CD8-positive, alpha-beta memory T cell (primary cell): ENCODE measurements around the gene CDH22. TPM values are rescaled to one million over a fixed set of nuclear protein-coding genes. Genes with fewer than 3 reads are reported as not detected.

Experiments
- CTCF ChIA-PET: fragments of 350-600 bp; sonication (Branson Sonifier 250); formaldehyde crosslinking; loops from one replicate; lab custom pipeline; 2021; ENCODE audit warnings: antibody characterized with exemption; lab: Charles Lee
- POLR2A ChIA-PET: fragments of 350-600 bp; sonication (Branson Sonifier 250); formaldehyde crosslinking; loops from one replicate; lab custom pipeline; 2021; ENCODE audit warnings: antibody characterized with exemption; lab: Charles Lee
- DNase-seq, 5 donors: peaks; one replicate each; pipeline versions ENCODE4 v3.0.0 to v3.0.0-alpha.2; 2020 to 2022; ENCODE audit warnings: mixed read lengths in 1 of 5
- H3K27ac ChIP-seq: one replicate; pipeline ENCODE4 v1.7.0; 2013; ENCODE audit warnings: low read depth, mild to moderate bottlenecking, low read length, moderate library complexity
- H3K27me3 ChIP-seq: 2 replicates; pipeline ENCODE4 v1.7.0; 2013; ENCODE audit warnings: low read length, mild to moderate bottlenecking; ENCODE audit not compliant: insufficient read depth, poor library complexity, severe bottlenecking
- H3K36me3 ChIP-seq: 2 replicates; pipeline ENCODE4 v1.7.0; 2013; ENCODE audit warnings: mild to moderate bottlenecking, low read length, moderate library complexity; ENCODE audit not compliant: insufficient read depth
- H3K4me1 ChIP-seq: 2 replicates; pipeline ENCODE4 v1.7.0; 2013; ENCODE audit warnings: mild to moderate bottlenecking, low read length, moderate library complexity; ENCODE audit not compliant: insufficient read depth
- H3K4me3 ChIP-seq: 2 replicates; pipeline ENCODE4 v1.7.0; 2013; ENCODE audit warnings: mild to moderate bottlenecking, low read length
- H3K9me3 ChIP-seq: 2 replicates; pipeline ENCODE4 v1.7.0; 2013; ENCODE audit warnings: mild to moderate bottlenecking, low read length
- H3K27ac Mint-ChIP-seq, 8 donors: one replicate each; pipeline ENCODE4 v1.8.0; 2020 to 2021; ENCODE audit warnings: mixed read lengths in 8 of 8, mild to moderate bottlenecking in 6 of 8, inconsistent platforms in 3 of 8, moderate library complexity in 3 of 8
- H3K27me3 Mint-ChIP-seq, 2 donors: one replicate each; pipeline ENCODE4 v1.8.0; 2020 to 2021; ENCODE audit warnings: mixed read lengths in 2 of 2, mild to moderate bottlenecking in 1 of 2, moderate library complexity in 1 of 2
- H3K36me3 Mint-ChIP-seq, 3 donors: one replicate each; pipeline ENCODE4 v1.8.0; 2020 to 2021; ENCODE audit warnings: mixed read lengths in 3 of 3, inconsistent platforms in 1 of 3, mild to moderate bottlenecking in 1 of 3
- H3K4me1 Mint-ChIP-seq, 3 donors: one replicate each; pipeline ENCODE4 v1.8.0; 2020 to 2021; ENCODE audit warnings: mixed read lengths in 3 of 3, inconsistent platforms in 1 of 3, mild to moderate bottlenecking in 1 of 3
- H3K4me3 Mint-ChIP-seq, 7 donors: one replicate each; pipeline ENCODE4 v1.8.0; 2020 to 2021; ENCODE audit warnings: mixed read lengths in 7 of 7, mild to moderate bottlenecking in 6 of 7, moderate library complexity in 4 of 7, inconsistent platforms in 2 of 7
- H3K9me3 Mint-ChIP-seq, 5 donors: one replicate each; pipeline ENCODE4 v1.8.0; 2020 to 2022; ENCODE audit warnings: mixed read lengths in 5 of 5, mild to moderate bottlenecking in 3 of 5, moderate library complexity in 2 of 5, inconsistent platforms in 1 of 5
- polyA plus RNA-seq: library from polyadenylated mRNA; unstranded; fragments of 300-500 nt; fragmentation: Illumina TruSeq; gene quantifications from one replicate; pipeline ENCODE4 v1.2.3, GENCODE V29; 2021
- total RNA-seq, 2 experiments: library from RNA; stranded (reverse); gene quantifications; one replicate each; pipeline ENCODE4 v1.2.3, GENCODE V29; 2021

The CDH22 gene
- total and polyA plus RNA-seq, 3 experiments from 2014 or later, result not detected

DNA sequence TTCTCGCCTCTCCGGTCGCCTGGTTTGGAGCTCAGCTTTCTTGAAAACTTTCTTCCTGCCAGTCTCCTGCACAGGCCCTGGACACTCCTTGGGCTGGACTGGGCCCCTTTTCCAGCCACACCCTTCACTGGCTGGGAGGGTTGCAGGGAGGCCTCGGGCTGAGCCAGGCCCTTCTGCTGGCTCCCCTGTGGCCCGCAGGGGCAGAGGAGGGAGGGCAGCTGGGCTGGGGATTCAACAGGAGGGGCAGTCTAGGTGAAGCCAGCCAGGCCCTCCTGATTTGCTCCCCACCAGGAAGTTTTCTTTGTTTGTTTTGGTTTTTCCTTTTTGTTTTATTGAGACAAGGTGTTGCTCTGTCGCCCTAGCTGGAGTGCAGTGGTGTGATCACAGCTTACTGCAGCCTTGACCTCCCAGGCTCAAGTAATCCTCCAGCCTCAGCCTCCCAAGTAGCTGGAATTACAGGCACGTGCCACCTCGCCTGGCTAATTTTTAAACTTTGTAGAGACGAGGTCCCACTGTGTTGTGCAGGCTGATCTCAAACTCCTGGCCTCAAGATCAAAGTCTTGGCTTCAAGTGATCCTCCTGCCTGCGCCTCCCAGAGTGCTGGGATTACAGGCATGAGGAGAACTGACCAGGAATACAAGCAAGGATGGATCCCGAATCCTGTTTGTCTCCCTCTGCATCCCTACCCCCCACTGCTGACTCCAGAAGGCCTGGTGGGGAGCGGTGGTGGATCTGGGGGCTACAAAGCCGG is 23.5 kb upstream of the CDH22 start:
- H3K9me3 Mint-ChIP-seq, result no peaks in the 10 kb centered on the region
- peaks cover 13% of the 10 kb centered on the region for H3K27me3 ChIP-seq
- POLR2A ChIA-PET, result no interaction called here

DNA sequence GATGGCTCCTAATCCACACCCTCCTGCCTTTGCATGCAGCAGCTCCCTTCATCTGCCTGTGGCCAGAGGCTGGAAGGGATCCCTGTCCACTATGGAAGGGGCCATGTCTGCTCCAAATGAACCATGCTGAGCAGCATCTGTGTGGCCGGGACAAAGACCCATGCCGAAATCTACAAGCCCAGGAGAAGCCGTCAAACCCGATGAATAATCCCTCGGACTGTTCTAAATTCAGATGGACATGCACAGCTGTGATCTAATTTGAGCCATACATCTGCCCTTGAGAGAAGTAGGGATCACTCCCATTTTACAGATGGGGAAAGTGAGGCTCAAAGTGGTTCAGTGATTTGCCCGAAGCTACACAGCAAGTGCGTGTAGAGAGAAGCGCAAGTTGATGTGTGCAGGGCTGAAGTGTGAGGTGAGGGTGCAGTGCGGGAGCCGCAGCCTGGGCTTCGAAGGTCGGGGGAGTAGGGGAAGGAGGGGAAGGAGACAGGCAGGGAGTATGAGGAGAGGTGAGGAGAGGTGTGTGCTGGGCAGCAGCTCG is 22.6 kb upstream of the CDH22 start:
- ChIA-PET CTCF (no interaction called here), POLR2A (no interaction called here)
- H3K36me3 ChIP-seq, result no peaks in the 10 kb centered on the region
- no peak overlapping the region for H3K4me3 ChIP-seq
- H3K9me3 ChIP-seq, result no peaks in the 10 kb centered on the region
- H3K4me1 ChIP-seq, result no peaks in the 10 kb centered on the region
- Mint-ChIP-seq H3K27ac (no peak overlapping the region), H3K36me3 (no peaks in the 10 kb centered on the region), H3K9me3 (no peaks in the 10 kb centered on the region), H3K4me1 (no peaks in the 10 kb centered on the region), H3K4me3 (no peak overlapping the region), H3K27me3 (peaks cover 22 to 62% of the 10 kb centered on the region in 2 donors)
- peaks cover 6% of the 10 kb centered on the region for H3K27me3 ChIP-seq
- no peak for DNase-seq
- no peak overlapping the region for H3K27ac ChIP-seq

More for the DNA sequence above, 23.5 kb upstream of the CDH22 start:
- Mint-ChIP-seq H3K27me3 (peaks cover 18 to 70% of the 10 kb centered on the region in 2 donors), H3K27ac (no peak overlapping the region), H3K4me3 (no peak overlapping the region), H3K4me1 (no peaks in the 10 kb centered on the region), H3K36me3 (no peaks in the 10 kb centered on the region)
- no peak for DNase-seq
- no peak overlapping the region for H3K4me3 ChIP-seq
- CTCF ChIA-PET, result no interaction called here
- no peaks in the 10 kb centered on the region for H3K36me3 ChIP-seq
- no peak overlapping the region for H3K27ac ChIP-seq
- no peaks in the 10 kb centered on the region for H3K9me3 ChIP-seq
- H3K4me1 ChIP-seq, result no peaks in the 10 kb centered on the region

DNA sequence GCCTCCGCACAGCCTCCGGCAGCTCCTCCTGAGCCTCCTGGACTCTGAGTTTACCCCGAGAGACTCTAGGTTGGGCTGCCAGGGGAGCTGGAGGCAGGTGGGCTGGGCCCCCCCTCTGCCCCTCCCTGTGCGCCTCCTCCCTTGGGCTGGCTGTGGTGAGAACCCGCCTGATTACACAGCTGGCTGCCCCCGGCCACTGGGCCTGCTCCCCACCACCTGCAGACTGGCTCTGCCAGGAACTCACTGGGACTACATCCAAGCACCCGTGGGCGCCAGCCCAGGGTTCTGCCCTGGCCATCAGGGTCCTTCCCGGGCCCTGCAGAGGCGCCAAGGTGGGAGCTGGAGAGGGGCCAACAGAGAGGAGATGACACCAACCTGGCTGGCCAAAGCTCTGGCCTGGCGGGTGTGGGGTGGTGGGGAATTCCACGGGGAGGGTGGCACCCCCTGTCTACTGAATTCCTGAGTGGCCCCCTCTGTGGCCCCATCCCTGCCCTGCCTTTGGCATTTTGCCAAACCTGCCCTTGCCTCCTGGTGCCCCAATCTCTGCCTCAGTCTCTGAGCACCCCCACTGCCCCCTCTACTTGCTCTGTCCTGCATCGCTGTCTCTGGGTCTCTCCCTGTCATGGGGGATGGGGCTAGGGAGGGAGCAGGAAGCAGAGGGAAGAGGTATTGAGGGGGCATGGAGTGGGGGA is 21.9 kb upstream of the CDH22 start:
- ChIA-PET CTCF (no interaction called here), POLR2A (no interaction called here)
- Mint-ChIP-seq H3K27ac (no peak overlapping the region), H3K36me3 (no peaks in the 10 kb centered on the region), H3K4me3 (no peak overlapping the region), H3K4me1 (no peaks in the 10 kb centered on the region), H3K9me3 (no peaks in the 10 kb centered on the region), H3K27me3 (peaks cover 22 to 56% of the 10 kb centered on the region in 2 donors)
- no peak overlapping the region for H3K27ac ChIP-seq
- no peaks in the 10 kb centered on the region for H3K4me1 ChIP-seq
- no peak overlapping the region for H3K4me3 ChIP-seq
- H3K36me3 ChIP-seq, result no peaks in the 10 kb centered on the region
- peaks cover 6% of the 10 kb centered on the region for H3K27me3 ChIP-seq
- no peaks in the 10 kb centered on the region for H3K9me3 ChIP-seq
- DNase-seq, result no peak

DNA sequence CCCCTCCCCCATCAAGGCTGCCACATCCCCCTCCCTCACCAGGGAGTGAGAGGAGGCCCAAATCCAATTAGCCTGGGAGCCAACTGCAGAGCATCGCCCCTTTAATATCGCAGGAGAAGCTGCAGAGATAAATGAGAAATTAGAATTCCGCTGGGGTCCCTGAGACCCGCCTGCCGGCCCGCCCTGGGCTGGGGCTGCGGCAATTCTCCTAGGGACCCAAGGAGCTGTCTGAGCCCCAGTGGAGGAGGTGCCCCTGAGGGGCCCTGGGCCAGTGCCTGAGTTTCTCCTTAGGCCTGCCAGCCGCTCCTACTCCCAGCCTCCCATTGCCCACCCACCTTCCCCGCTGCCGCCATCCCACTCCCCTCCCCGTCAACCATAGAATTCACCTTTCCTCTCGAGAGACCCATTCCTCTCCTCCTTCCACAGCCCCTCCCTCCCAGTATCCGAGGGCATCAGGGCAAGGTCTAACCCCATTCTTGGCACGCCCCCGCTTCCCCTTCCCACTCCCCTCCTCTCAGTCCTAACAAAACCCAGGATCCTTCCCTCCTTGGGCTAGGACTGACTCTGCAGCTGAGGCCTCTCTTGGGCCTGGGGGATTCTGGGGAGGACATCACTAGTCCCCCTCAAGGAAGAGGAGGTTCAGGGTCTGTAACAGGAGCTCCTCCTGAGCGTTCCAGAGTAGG is 20.0 kb upstream of the CDH22 start:
- Mint-ChIP-seq H3K9me3 (no peaks in the 10 kb centered on the region), H3K27ac (peak overlapping the region in 1 of 8 donors; percentile 38), H3K36me3 (no peaks in the 10 kb centered on the region), H3K4me1 (no peaks in the 10 kb centered on the region), H3K27me3 (peaks cover 23 to 48% of the 10 kb centered on the region in 2 donors), H3K4me3 (no peak overlapping the region)
- DNase-seq, result no peak
- Histone ChIP-seq H3K4me3 (no peak overlapping the region), H3K9me3 (no peaks in the 10 kb centered on the region), H3K36me3 (no peaks in the 10 kb centered on the region), H3K27me3 (no peaks in the 10 kb centered on the region), H3K27ac (no peak overlapping the region), H3K4me1 (no peaks in the 10 kb centered on the region)
- POLR2A ChIA-PET, result no interaction called here
- CTCF ChIA-PET, result no interaction called here

DNA sequence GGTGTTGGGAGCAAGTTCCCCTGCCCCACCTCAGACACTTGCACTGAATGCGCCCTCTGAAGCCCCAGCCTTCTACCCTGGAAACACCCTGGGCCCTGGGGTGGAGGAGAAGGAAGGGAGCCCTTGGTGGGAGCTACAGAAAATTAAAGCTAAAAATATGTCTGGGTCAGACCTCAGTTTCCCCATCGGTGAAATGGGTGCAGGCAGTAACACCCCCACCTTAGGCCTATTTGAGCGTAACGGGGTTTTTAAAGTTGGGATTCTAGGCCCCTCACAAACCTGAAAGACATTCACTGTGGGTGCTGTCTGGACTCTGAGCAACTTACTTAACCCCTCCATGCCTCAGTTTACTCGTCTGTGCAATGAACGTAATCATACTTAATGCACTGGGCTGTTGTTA is 19.3 kb upstream of the CDH22 start:
- ChIA-PET POLR2A (no interaction called here), CTCF (no interaction called here)
- Histone ChIP-seq H3K9me3 (no peaks in the 10 kb centered on the region), H3K27me3 (no peaks in the 10 kb centered on the region), H3K27ac (no peak overlapping the region), H3K36me3 (no peaks in the 10 kb centered on the region), H3K4me3 (no peak overlapping the region), H3K4me1 (no peaks in the 10 kb centered on the region)
- Mint-ChIP-seq H3K27ac (no peak overlapping the region), H3K27me3 (peaks cover 26 to 48% of the 10 kb centered on the region in 2 donors), H3K9me3 (no peaks in the 10 kb centered on the region), H3K4me1 (no peaks in the 10 kb centered on the region), H3K36me3 (no peaks in the 10 kb centered on the region), H3K4me3 (no peak overlapping the region)
- no peak for DNase-seq

DNA sequence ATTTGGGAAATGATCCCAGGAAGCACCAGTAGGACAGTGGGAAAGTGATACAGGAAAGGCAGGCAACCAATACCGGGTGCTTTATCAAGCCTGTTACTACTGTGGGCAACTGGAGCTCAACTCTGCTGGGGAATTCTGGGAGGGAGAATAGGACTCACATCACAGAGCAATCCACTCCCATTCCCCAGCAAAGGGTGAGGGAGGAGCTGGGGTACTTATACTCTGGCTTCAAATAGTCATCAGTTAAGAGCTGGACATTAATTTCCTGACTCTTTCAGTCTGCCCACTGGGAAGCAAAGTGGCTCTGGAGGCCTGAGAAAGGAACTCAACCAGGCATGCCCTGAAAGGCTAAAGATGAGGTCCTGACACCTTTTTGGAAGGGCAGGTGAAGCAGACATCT is 17.5 kb upstream of the CDH22 start:
- H3K4me1 ChIP-seq, result no peaks in the 10 kb centered on the region
- Mint-ChIP-seq H3K27me3 (peaks cover 21 to 39% of the 10 kb centered on the region in 2 donors), H3K9me3 (no peaks in the 10 kb centered on the region), H3K27ac (peak overlapping the region in 1 of 8 donors; percentile 54), H3K36me3 (no peaks in the 10 kb centered on the region), H3K4me1 (no peaks in the 10 kb centered on the region), H3K4me3 (no peak overlapping the region)
- H3K27ac ChIP-seq, result no peak overlapping the region
- H3K9me3 ChIP-seq, result no peaks in the 10 kb centered on the region
- H3K4me3 ChIP-seq, result no peak overlapping the region
- no peaks in the 10 kb centered on the region for H3K36me3 ChIP-seq
- POLR2A ChIA-PET, result no interaction called here
- H3K27me3 ChIP-seq, result no peaks in the 10 kb centered on the region
- no peak for DNase-seq
- CTCF ChIA-PET, result interaction anchor here (1.1 to 1.4 kb wide), 2 partner anchors 19 to 39 kb away, joined by 3 read pairs; no protein-coding TSS in a partner anchor

DNA sequence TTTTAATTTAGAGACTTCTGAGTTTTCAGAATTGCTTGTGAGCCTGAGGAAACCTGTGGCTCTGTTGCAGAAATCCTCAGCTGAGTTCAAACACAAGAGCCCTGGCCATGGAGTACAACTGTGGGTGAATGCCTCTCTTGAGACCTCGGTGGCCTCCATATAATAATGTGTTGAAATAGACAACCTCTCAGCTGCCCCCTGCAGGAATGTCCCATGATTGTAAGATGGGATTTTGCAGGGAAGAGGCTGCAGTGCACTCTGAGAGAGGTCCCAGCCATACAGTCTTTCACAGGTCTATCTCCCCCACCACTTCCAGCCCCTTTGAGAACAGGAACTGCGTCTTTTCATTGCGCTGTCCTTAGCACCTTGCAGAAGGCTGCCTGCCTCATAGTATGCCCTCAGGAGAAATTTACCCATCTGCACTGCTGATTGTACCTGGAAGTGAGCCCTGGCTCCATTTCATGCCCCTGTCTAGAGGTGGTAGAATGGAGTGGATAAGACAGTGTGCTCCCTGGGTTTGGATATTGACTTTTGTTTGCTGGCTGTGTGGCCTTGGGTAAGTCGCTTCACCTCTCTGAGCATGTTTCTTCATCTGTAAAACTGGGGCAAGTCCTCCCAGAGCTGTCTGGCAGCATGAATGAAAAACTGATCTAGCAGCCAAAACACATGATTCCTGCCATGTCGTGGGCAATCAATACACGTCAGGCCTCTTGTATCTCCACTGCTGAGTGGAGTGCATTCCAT is 16.8 kb upstream of the CDH22 start:
- H3K4me3 ChIP-seq, result no peak overlapping the region
- no peaks in the 10 kb centered on the region for H3K4me1 Mint-ChIP-seq
- POLR2A ChIA-PET, result interaction anchor here (0.6 kb wide), 1 partner anchor 14 kb away, joined by 3 read pairs; no protein-coding TSS in a partner anchor
- H3K4me3 Mint-ChIP-seq, result no peak overlapping the region
- no peaks in the 10 kb centered on the region for H3K4me1 ChIP-seq
- CTCF ChIA-PET, result interaction anchor here (1.4 kb wide), 1 partner anchor 40 kb away, joined by 3 read pairs; no protein-coding TSS in a partner anchor
- H3K27me3 ChIP-seq, result no peaks in the 10 kb centered on the region
- no peaks in the 10 kb centered on the region for H3K9me3 Mint-ChIP-seq
- DNase-seq, result no peak
- H3K27ac ChIP-seq, result no peak overlapping the region
- H3K27ac Mint-ChIP-seq, result no peak overlapping the region
- no peaks in the 10 kb centered on the region for H3K9me3 ChIP-seq
- H3K36me3 ChIP-seq, result no peaks in the 10 kb centered on the region
- peaks cover 23 to 36% of the 10 kb centered on the region in 2 donors for H3K27me3 Mint-ChIP-seq
- no peaks in the 10 kb centered on the region for H3K36me3 Mint-ChIP-seq
